ENCODE results near the gene SMU1.
"Not testable (repeated sequence)": the region's sequence is repeated elsewhere in the genome, so short reads cannot be mapped to it uniquely, and the experiment has no call there.

The SMU1 gene

GRCh38 chr9:33013962-33014664, 62.4 kb downstream of the SMU1 start:
- DNase-seq (ENCODE audit: low read depth in 2 of 2), result no peak

- DNase-seq (ENCODE audit: low read depth in 2 of 2), result no peak
These were observed 64.0 kb downstream of the SMU1 start for GRCh38 chr9:33012328-33013069.

GRCh38 chr9:33011831-33012230, 64.6 kb downstream of the SMU1 start:
- DNase-seq (ENCODE audit: low read depth in 2 of 2), result no peak

- no peak for DNase-seq (ENCODE audit: low read depth in 2 of 2)
These were observed 68.7 kb downstream of the SMU1 start for GRCh38 chr9:33007755-33008154.

GRCh38 chr9:33005335-33005734, 71.1 kb downstream of the SMU1 start:
- DNase-seq (ENCODE audit: low read depth in 2 of 2), result not testable (repeated sequence)

- DNase-seq (ENCODE audit: low read depth in 2 of 2), result not testable (repeated sequence)
These were observed 75.8 kb downstream of the SMU1 start for GRCh38 chr9:33000682-33001055.

GRCh38 chr9:32992595-32993238, 83.8 kb downstream of the SMU1 start:
- no peak for DNase-seq (ENCODE audit: low read depth in 2 of 2)

GRCh38 chr9:32991897-32992594, 84.4 kb downstream of the SMU1 start:
- no peak for DNase-seq (ENCODE audit: low read depth in 2 of 2)
